ENCODE data around the gene PAM.

DNA sequence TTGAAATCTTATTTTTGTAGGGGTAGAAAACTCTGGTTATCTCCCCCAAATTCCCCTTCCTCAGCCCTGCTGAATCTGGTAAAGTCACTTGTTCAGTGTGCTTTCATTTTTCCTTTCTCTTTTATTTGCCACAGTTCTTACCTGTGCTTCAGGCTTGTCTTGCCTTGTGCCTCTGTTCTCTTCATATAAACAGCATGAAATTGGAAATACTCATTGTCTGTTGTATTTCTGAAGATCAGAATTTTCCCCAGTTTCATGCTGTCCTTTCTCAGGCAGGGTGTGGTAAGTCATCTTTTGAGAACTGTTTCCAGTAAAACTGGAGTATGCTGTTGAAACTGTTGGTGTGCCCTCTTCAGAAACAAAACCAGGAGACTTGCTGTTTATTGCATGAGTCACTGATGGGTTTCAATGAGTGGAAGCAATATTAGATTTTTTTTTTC, 7.0 kb downstream of the PAM start:
- TF ChIP-seq CTCF (IDR thresholded peaks at IDR 0.05) (no peak), POLR2A (IDR thresholded peaks at IDR 0.05) (no peak)
